Stimulated activated naive CD8-positive, alpha-beta T cell treated with anti-CD3 and anti-CD28 coated beads, Interleukin-15, amount 100 ng/mL, for 72 hours (primary cell): ENCODE measurements around the gene HTR1E.
"Not testable (repeated sequence)": the region's sequence is repeated elsewhere in the genome, so short reads cannot be mapped to it uniquely, and the experiment has no call there.

Experiments used
- ATAC-seq: fragments of 150-1000 bp; cut with Tn5 transposase; 2 replicates; pipeline ENCODE4 v1.10.0; 2021; ENCODE audit warnings: mild to moderate bottlenecking, moderate library complexity
- DNase-seq, 2 donors: peaks; one replicate each; pipeline ENCODE4 v3.0.0; 2021 to 2022
- H3K27ac Mint-ChIP-seq, 2 donors: one replicate each; pipeline ENCODE4 v1.8.0; 2022; ENCODE audit warnings: mild to moderate bottlenecking in 2 of 2, mixed read lengths in 2 of 2, moderate library complexity in 2 of 2
- H3K27me3 Mint-ChIP-seq: one replicate; pipeline ENCODE4 v1.8.0; 2022; ENCODE audit warnings: mixed read lengths
- H3K4me1 Mint-ChIP-seq: one replicate; pipeline ENCODE4 v1.8.0; 2022; ENCODE audit warnings: mild to moderate bottlenecking, mixed read lengths
- H3K4me3 Mint-ChIP-seq, 2 donors: one replicate each; pipeline ENCODE4 v1.8.0; 2022; ENCODE audit warnings: mild to moderate bottlenecking in 2 of 2, mixed read lengths in 2 of 2, moderate library complexity in 1 of 2
- H3K9me3 Mint-ChIP-seq, 2 donors: one replicate each; pipeline ENCODE4 v1.8.0; 2022; ENCODE audit warnings: mixed read lengths in 2 of 2

The HTR1E gene

GRCh38 chr6:86961455-86962200 lies 24.3 kb downstream of the HTR1E start:
- H3K4me1 Mint-ChIP-seq, result no peaks in the 10 kb centered on the region
- DNase-seq (no peak), ATAC-seq (no peak)
- no peak overlapping the region for H3K4me3 Mint-ChIP-seq
- H3K27ac Mint-ChIP-seq, result no peak overlapping the region
- peaks cover 8% of the 10 kb centered on the region for H3K27me3 Mint-ChIP-seq
- no peaks in the 10 kb centered on the region for H3K9me3 Mint-ChIP-seq

- H3K4me3 Mint-ChIP-seq, result no peak overlapping the region
- ATAC-seq, result no peak
- H3K27me3 Mint-ChIP-seq, result peaks cover 8% of the 10 kb centered on the region
- DNase-seq, result no peak
- H3K9me3 Mint-ChIP-seq, result no peaks in the 10 kb centered on the region
- no peak overlapping the region for H3K27ac Mint-ChIP-seq
- no peaks in the 10 kb centered on the region for H3K4me1 Mint-ChIP-seq
These were observed 26.0 kb downstream of the HTR1E start for GRCh38 chr6:86963352-86963751.

GRCh38 chr6:86964029-86964579 lies 26.8 kb downstream of the HTR1E start:
- ATAC-seq (no peak), DNase-seq (no peak)
- Mint-ChIP-seq H3K4me3 (no peak overlapping the region), H3K4me1 (no peaks in the 10 kb centered on the region), H3K27me3 (peaks cover 8% of the 10 kb centered on the region), H3K27ac (no peak overlapping the region), H3K9me3 (no peaks in the 10 kb centered on the region)

- no peak for ATAC-seq
- H3K27ac Mint-ChIP-seq, result no peak overlapping the region
- DNase-seq, result no peak
- no peaks in the 10 kb centered on the region for H3K4me1 Mint-ChIP-seq
- H3K27me3 Mint-ChIP-seq, result peaks cover 8% of the 10 kb centered on the region
- no peaks in the 10 kb centered on the region for H3K9me3 Mint-ChIP-seq
- no peak overlapping the region for H3K4me3 Mint-ChIP-seq
These were observed 28.9 kb downstream of the HTR1E start for GRCh38 chr6:86966271-86966670.

- DNase-seq (no peak), ATAC-seq (no peak)
- Mint-ChIP-seq H3K27ac (peak overlapping the region in 1 of 2 donors; percentile 21), H3K4me3 (no peak overlapping the region), H3K9me3 (no peaks in the 10 kb centered on the region), H3K4me1 (no peaks in the 10 kb centered on the region), H3K27me3 (peaks cover 8% of the 10 kb centered on the region)
These were observed 32.2 kb downstream of the HTR1E start for GRCh38 chr6:86969573-86969972.

GRCh38 chr6:86973088-86973487 lies 35.8 kb downstream of the HTR1E start:
- no peaks in the 10 kb centered on the region for H3K4me1 Mint-ChIP-seq
- H3K9me3 Mint-ChIP-seq, result no peaks in the 10 kb centered on the region
- H3K27me3 Mint-ChIP-seq, result no peaks in the 10 kb centered on the region
- H3K27ac Mint-ChIP-seq, result no peak overlapping the region
- DNase-seq (no peak), ATAC-seq (no peak)
- no peak overlapping the region for H3K4me3 Mint-ChIP-seq

- Mint-ChIP-seq H3K27ac (no peak overlapping the region), H3K4me3 (no peak overlapping the region), H3K9me3 (no peaks in the 10 kb centered on the region), H3K4me1 (no peaks in the 10 kb centered on the region), H3K27me3 (peaks cover 11% of the 10 kb centered on the region)
- DNase-seq (no peak), ATAC-seq (no peak)
These were observed 40.9 kb downstream of the HTR1E start for GRCh38 chr6:86978251-86978650.

- Mint-ChIP-seq H3K9me3 (peaks cover 7 to 14% of the 10 kb centered on the region in 2 donors), H3K4me3 (no peak overlapping the region), H3K4me1 (no peaks in the 10 kb centered on the region), H3K27ac (no peak overlapping the region), H3K27me3 (no peaks in the 10 kb centered on the region)
- DNase-seq (no peak), ATAC-seq (no peak)
These were observed 64.2 kb downstream of the HTR1E start for GRCh38 chr6:87001494-87001893.

- H3K27me3 Mint-ChIP-seq, H3K27ac Mint-ChIP-seq, H3K4me1 Mint-ChIP-seq, H3K4me3 Mint-ChIP-seq, DNase-seq, ATAC-seq: not testable (repeated sequence)
- peaks cover 10 to 14% of the 10 kb centered on the region in 2 donors for H3K9me3 Mint-ChIP-seq
These were observed 65.1 kb downstream of the HTR1E start for GRCh38 chr6:87002391-87002790.

- H3K4me3 Mint-ChIP-seq, H3K27me3 Mint-ChIP-seq, ATAC-seq, H3K4me1 Mint-ChIP-seq, DNase-seq, H3K27ac Mint-ChIP-seq: not testable (repeated sequence)
- H3K9me3 Mint-ChIP-seq, result peaks cover 11 to 17% of the 10 kb centered on the region in 2 donors
These were observed 69.2 kb downstream of the HTR1E start for GRCh38 chr6:87006541-87006940.

- DNase-seq, H3K27ac Mint-ChIP-seq, H3K4me1 Mint-ChIP-seq, H3K27me3 Mint-ChIP-seq, H3K4me3 Mint-ChIP-seq: not testable (repeated sequence)
- peaks cover 5 to 17% of the 10 kb centered on the region in 2 donors for H3K9me3 Mint-ChIP-seq
- ATAC-seq, result peak; percentile 49
These were observed 72.3 kb downstream of the HTR1E start for GRCh38 chr6:87009581-87009980.

GRCh38 chr6:87012035-87012434 lies 74.7 kb downstream of the HTR1E start:
- Mint-ChIP-seq H3K4me3 (no peak overlapping the region), H3K27me3 (no peaks in the 10 kb centered on the region), H3K27ac (no peak overlapping the region), H3K4me1 (no peaks in the 10 kb centered on the region), H3K9me3 (peaks cover 5 to 6% of the 10 kb centered on the region in 2 donors)
- DNase-seq, result no peak
- ATAC-seq, result no peak

GRCh38 chr6:87012743-87013142 lies 75.4 kb downstream of the HTR1E start:
- H3K27me3 Mint-ChIP-seq, result no peaks in the 10 kb centered on the region
- H3K4me1 Mint-ChIP-seq, result no peaks in the 10 kb centered on the region
- DNase-seq (no peak), ATAC-seq (no peak)
- H3K4me3 Mint-ChIP-seq, result no peak overlapping the region
- H3K9me3 Mint-ChIP-seq, result peaks cover 5 to 6% of the 10 kb centered on the region in 2 donors
- H3K27ac Mint-ChIP-seq, result no peak overlapping the region

GRCh38 chr6:87016772-87017171 lies 79.4 kb downstream of the HTR1E start:
- H3K4me1 Mint-ChIP-seq, result no peaks in the 10 kb centered on the region
- no peak for DNase-seq
- no peak overlapping the region for H3K27ac Mint-ChIP-seq
- no peaks in the 10 kb centered on the region for H3K9me3 Mint-ChIP-seq
- ATAC-seq, result no peak
- no peak overlapping the region for H3K4me3 Mint-ChIP-seq
- peaks cover 18% of the 10 kb centered on the region for H3K27me3 Mint-ChIP-seq

GRCh38 chr6:87027021-87027420 lies 89.7 kb downstream of the HTR1E start:
- no peak for DNase-seq
- Mint-ChIP-seq H3K27ac (no peak overlapping the region), H3K27me3 (peaks cover 15% of the 10 kb centered on the region), H3K4me3 (no peak overlapping the region), H3K9me3 (no peaks in the 10 kb centered on the region), H3K4me1 (no peaks in the 10 kb centered on the region)
- ATAC-seq, result no peak

GRCh38 chr6:87029711-87030314 lies 92.5 kb downstream of the HTR1E start:
- Mint-ChIP-seq H3K9me3 (no peaks in the 10 kb centered on the region), H3K27ac (no peak overlapping the region), H3K4me1 (no peaks in the 10 kb centered on the region), H3K27me3 (peaks cover 15% of the 10 kb centered on the region), H3K4me3 (no peak overlapping the region)
- no peak for ATAC-seq
- no peak for DNase-seq
